ENCODE data around the gene DPYSL5. TPM values are rescaled to one million over a fixed set of nuclear protein-coding genes. Genes with fewer than 3 reads are reported as not detected.

DPYSL5 gene
- total and polyA plus RNA-seq, 2 of the 8 experiments (the other 6 are each of a cell fraction or from before 2014, with no cell fraction given) = 11.9 to 16.4 TPM

DNA sequence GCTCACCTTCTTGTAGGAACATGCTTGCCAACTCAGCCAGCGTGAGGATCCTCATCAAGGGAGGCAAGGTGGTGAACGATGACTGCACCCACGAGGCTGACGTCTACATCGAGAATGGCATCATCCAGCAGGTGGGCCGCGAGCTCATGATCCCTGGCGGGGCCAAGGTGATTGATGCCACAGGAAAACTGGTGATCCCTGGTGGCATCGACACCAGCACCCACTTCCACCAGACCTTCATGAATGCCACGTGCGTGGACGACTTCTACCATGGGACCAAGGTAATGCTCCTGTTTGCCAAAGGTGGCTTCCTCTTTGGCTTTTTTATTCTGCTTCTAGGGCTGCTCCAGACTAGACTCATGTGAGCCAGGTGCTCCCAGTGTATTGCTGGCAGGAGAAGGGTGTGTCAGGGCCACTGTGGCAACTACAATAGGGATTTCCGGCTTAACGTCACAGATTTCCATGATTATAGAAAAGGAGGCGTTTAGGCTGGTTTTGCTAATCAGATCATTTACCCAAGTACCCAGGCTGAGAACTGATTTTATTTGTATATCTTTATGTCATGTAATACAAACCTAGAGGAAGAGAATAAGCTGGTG lies 50.6 kb downstream of the DPYSL5 start:
- ChIA-PET POLR2A (ENCODE audit: partially characterized antibody) (interaction anchor here (1.4 kb wide), 1 partner anchor 20 kb away, joined by 3 read pairs; no protein-coding TSS in a partner anchor), CTCF (ENCODE audit: partially characterized antibody) (interaction anchor here (0.8 to 2.4 kb wide), 5 partner anchors 10 to 126 kb away, joined by 3 to 8 read pairs (median 4); no protein-coding TSS in a partner anchor)
- peaks cover 0 to 3% (median 1%) of the 10 kb centered on the region in 4 experiments; a peak in 1 of 8 replicates for H3K36me3 ChIP-seq (ENCODE audit: control insufficient read depth in 2 of 4, insufficient read depth in 4 of 4, low read length in 3 of 4)
- H3K9ac ChIP-seq (replicated peaks in 1 of 4; ENCODE audit: extremely low read depth in 1 of 4, low read depth in 3 of 4, low read length in 3 of 4) = peak overlapping the region in 1 of 4 experiments; percentile 33; a peak in 1 of 7 replicates
- H3K23me2 ChIP-seq (ENCODE audit: low read depth, low read length) = no peaks in the 10 kb centered on the region
- DNase-seq (ENCODE audit: low read depth in 1 of 2, low spot score in 2 of 2) (no peak), FAIRE-seq (no peak)
- H3K4me1 ChIP-seq (replicated peaks in 1 of 4; ENCODE audit: control insufficient read depth in 3 of 4, insufficient read depth in 4 of 4, low read length in 3 of 4) = peaks cover 5 to 17% (median 12%) of the 10 kb centered on the region in 4 experiments; a peak in 6 of 7 replicates
- no peak overlapping the region for H2BK15ac ChIP-seq (ENCODE audit: low read length)
- H2BK12ac ChIP-seq (ENCODE audit: low read depth, low read length) = peak overlapping the region; percentile 33; the same call in 1 of the 2 replicates
- no peak overlapping the region for H3K23ac ChIP-seq (ENCODE audit: insufficient read length)
- H2BK120ac ChIP-seq (replicated peaks; ENCODE audit: low read depth, low read length) = no peak overlapping the region
- peaks cover 0 to 3% of the 10 kb centered on the region in 2 experiments for H4K20me1 ChIP-seq (replicated peaks in 1 of 2; ENCODE audit: control insufficient read depth in 1 of 2, insufficient read depth in 2 of 2, low read length in 2 of 2)
- no peak overlapping the region for H4K91ac ChIP-seq (replicated peaks; ENCODE audit: insufficient read length, low read length)
- no peak overlapping the region for H3K4me3 ChIP-seq (ENCODE audit: extremely low read depth in 1 of 4, insufficient read depth in 2 of 4, low read depth in 3 of 4, low read length in 4 of 4)
- H3K4ac ChIP-seq (replicated peaks; ENCODE audit: insufficient read length, low read depth, low read length) = no peak overlapping the region
- 90% methylated on average over 15 of the region's 15 CpGs; no CpG with 5 or more reads in 1 of the 2 experiments for WGBS, 2 experiments (ENCODE audit: extremely low coverage in 1 of 2, insufficient coverage in 1 of 2, insufficient read length in 1 of 2, insufficient replicate concordance in 2 of 2, low coverage in 1 of 2, low lambda C conversion rate in 2 of 2, missing lambda C conversion rate in 1 of 2)
- no peak overlapping the region for H2BK20ac ChIP-seq (ENCODE audit: low read length)
- H3K27me3 ChIP-seq (replicated peaks in 1 of 4; ENCODE audit: control insufficient read depth in 3 of 4, extremely low read depth in 1 of 4, insufficient read depth in 3 of 4, low read length in 3 of 4) = 0 out of 7 replicates have a peak, but pooled peaks cover 0 to 2% (median 0%) of the 10 kb centered on the region in 4 experiments
- no peak overlapping the region for H4K5ac ChIP-seq (ENCODE audit: insufficient read length, low read depth, low read length)
- no peak overlapping the region; the same call in 1 of the 2 replicates for H2AK5ac ChIP-seq (ENCODE audit: low read depth, low read length)
- H3K9me3 ChIP-seq (ENCODE audit: insufficient read depth in 2 of 2, low read depth in 1 of 2, low read length in 1 of 2) = no peaks in the 10 kb centered on the region; a peak in 1 of 4 replicates
- H2AFZ ChIP-seq (ENCODE audit: low read length) = no peak overlapping the region
- no peak overlapping the region for H2BK5ac ChIP-seq (ENCODE audit: low read depth, low read length)
- no peak overlapping the region for H3K27ac ChIP-seq (ENCODE audit: low read depth, low read length)
- no peaks in the 10 kb centered on the region for H3K79me2 ChIP-seq (ENCODE audit: control insufficient read depth in 1 of 2, insufficient read depth in 2 of 2, low read length in 2 of 2)
- no peak overlapping the region for H3K56ac ChIP-seq (replicated peaks; ENCODE audit: insufficient read length, low read depth, low read length)
- no peaks in the 10 kb centered on the region for H3K79me1 ChIP-seq (ENCODE audit: low read depth, low read length)
- no peak overlapping the region for H3K18ac ChIP-seq (ENCODE audit: extremely low read depth, low read length)
- no peak overlapping the region for H3K14ac ChIP-seq (ENCODE audit: insufficient read length)
- H3K4me2 ChIP-seq (ENCODE audit: insufficient read depth in 1 of 2, low read depth in 2 of 2, low read length in 2 of 2) = no peak overlapping the region
- H4K8ac ChIP-seq (ENCODE audit: extremely low read depth, insufficient read depth, low read length) = no peak overlapping the region
- TF ChIP-seq POLR2AphosphoS5 (IDR thresholded peaks at IDR 0.05; ENCODE audit: low read depth, low read length) (no peak), KDM5A (IDR thresholded peaks at IDR 0.05; ENCODE audit: low read length) (no peak), YY1 (IDR thresholded peaks at IDR 0.05; ENCODE audit: low read depth, low read length) (no peak), SP4 (IDR thresholded peaks at IDR 0.05; ENCODE audit: low read length) (no peak), RBBP5 (IDR thresholded peaks at IDR 0.05; ENCODE audit: borderline replicate concordance, low read depth, low read length) (no peak), TEAD4 (IDR thresholded peaks at IDR 0.05; ENCODE audit: low read depth, low read length) (no peak), BCL11A (IDR thresholded peaks at IDR 0.05; ENCODE audit: low read depth in 2 of 2, low read length in 2 of 2) (no peak), CHD1 (IDR thresholded peaks at IDR 0.05; ENCODE audit: low read depth, low read length) (no peak), PHF8 (conservative IDR thresholded peaks at IDR 0.05; ENCODE audit: low read depth, low read length) (no peak)
- TF ChIP-seq, protein P1, sequence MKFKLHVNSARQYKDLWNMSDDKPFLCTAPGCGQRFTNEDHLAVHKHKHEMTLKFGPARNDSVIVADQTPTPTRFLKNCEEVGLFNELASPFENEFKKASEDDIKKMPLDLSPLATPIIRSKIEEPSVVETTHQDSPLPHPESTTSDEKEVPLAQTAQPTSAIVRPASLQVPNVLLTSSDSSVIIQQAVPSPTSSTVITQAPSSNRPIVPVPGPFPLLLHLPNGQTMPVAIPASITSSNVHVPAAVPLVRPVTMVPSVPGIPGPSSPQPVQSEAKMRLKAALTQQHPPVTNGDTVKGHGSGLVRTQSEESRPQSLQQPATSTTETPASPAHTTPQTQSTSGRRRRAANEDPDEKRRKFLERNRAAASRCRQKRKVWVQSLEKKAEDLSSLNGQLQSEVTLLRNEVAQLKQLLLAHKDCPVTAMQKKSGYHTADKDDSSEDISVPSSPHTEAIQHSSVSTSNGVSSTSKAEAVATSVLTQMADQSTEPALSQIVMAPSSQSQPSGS (IDR thresholded peaks at IDR 0.05; ENCODE audit: low read length) = no peak
- TF ChIP-seq, protein P2, sequence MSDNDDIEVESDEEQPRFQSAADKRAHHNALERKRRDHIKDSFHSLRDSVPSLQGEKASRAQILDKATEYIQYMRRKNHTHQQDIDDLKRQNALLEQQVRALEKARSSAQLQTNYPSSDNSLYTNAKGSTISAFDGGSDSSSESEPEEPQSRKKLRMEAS (IDR thresholded peaks at IDR 0.05) = no peak
